GM19463 (cell line): Measurements from ENCODE around the gene LAMTOR4.
A peak's percentile ranks its signal among the peaks of the same experiment; 100 is the strongest.

Experiments
- ATAC-seq: cut with Tn5 transposase; IDR thresholded peaks from one replicate; pipeline ENCODE4 v1.9.1; 2021; ENCODE audit warnings: mild to moderate bottlenecking, moderate library complexity; ENCODE audit not compliant: unreplicated experiment

LAMTOR4 gene

GRCh38 chr7:100152937-100153666, 4.4 kb downstream of the LAMTOR4 start:
- no peak for ATAC-seq

DNA sequence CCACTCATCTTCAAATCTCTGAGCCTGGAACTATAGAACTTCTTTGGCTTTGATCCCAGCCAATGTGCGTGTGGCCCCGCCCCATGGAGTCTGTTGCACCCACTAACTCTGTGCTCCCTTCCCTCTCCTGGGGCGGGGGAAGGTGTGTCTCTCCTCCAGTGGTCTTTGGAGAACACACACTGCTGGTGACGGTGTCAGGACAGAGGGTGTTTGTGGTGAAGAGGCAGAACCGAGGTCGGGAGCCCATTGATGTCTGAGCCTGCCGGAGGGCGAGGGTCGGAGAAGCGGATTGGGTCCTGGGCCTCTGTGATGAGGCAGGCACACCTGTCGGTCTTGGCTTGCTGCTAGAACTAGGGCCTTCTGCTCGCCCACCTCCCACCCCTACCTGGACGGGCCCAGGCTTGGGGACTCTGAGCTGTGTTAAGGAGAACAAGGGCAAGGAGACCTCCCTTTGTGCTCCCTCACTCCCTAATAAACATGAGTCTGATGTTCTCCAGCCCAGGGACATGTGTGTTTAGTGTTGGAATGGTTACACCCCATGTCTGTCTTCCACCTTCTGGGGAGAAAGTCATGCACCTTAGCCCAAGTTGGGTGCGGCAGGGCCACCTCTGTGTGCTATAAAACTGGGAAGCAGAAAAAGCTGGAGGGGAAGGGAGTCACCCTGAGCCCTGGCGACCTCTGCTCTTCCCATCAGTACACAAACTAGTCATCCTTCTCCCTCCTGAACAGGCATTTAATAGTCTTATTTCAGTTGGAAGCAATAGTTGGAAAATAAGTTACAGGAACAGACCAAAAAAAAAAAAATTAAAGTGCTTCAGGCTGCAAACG, 5.2 kb downstream of the LAMTOR4 start:
- ATAC-seq = no peak

GRCh38 chr7:100154651-100155491, 6.2 kb downstream of the LAMTOR4 start:
- no peak for ATAC-seq

DNA sequence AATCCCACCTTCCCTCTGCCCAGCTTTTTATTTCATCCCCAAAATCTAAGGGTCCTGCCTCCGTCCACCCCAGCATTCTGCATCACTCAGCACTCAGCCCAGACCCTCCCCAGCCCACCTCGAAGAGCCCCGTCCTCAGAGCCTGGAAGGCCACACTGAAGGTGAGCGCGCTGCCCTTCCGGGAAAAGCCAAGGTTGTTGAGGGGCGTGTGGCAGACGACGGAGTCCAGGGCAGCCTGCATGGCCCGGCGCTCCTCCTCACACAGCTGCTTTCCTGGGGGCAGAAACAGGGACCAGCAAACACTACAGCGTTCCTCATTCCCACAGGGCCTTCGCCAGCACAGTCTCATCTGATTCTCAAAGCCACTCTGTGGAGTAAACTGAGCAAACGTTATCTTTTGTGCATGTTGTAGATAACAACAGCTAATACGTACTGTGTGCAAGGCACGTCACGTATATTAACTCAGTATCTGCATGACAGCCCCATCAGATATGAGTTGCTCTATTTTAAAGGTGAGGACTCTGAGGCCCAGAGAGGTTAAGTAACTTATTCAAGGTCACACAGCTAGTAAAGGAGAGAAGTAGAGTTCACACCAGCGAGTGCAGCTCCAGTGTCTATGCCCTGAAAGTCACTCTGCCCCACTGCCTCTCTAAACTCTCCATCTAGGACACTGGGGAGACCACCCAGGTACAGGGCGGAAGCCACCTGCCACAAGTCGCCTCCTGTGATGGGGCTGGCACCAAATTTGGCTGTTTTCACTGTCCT, 7.0 kb downstream of the LAMTOR4 start:
- no peak for ATAC-seq

GRCh38 chr7:100156331-100157068, 7.8 kb downstream of the LAMTOR4 start:
- no peak for ATAC-seq

- no peak for ATAC-seq
These were observed 8.3 kb downstream of the LAMTOR4 start for GRCh38 chr7:100157069-100157333.

- no peak for ATAC-seq
These were observed 8.9 kb downstream of the LAMTOR4 start for GRCh38 chr7:100157334-100158228.

DNA sequence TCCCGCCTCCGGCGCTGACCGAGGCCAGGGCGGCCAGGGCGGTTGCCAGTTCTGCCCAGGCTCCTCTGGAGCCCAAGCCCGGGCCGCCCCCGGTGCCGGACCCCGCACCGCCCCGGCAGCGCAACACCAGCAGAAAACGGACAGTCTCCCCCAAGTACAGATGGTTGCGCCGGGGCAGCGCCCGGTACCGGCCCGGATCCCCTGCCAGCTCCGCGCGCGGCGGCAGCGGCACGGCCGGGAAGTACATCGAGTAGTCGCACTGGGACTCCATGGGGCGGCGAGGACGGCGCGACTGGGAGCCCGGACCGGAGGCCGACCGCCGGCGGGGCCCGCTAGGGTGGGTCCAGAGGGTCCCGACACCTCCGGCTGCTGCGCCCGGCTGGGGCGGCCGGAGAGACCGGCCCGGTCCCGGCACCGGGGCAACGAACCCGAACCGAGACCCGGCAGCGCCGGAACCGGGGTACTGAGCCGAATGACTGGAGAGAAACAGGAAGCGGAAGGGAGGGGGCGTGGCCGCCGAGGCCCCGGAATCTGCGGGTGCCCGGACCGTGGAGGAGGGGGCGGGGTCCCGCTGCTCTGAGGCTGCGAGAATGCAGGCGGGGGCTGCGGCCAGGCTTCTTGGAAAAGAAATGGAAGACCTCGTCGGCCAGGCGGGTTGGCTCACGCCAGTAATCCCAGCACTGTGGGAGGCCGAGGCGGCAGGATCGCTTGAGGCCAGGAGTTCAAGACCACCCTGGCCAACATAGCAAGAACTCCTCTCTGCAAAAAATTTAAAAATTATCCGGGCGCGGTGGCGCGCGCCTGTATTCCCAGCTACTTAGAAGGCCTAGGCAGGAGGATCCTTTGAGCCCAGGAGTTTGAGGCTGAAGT, 9.7 kb downstream of the LAMTOR4 start, which contains the start of gene TRAPPC14:
TRAPPC14 (minus strand) TSS at position 495 of the 870 bp plus-strand sequence; CDS start at position 271, 224 bp downstream.
- ATAC-seq = peak; percentile 95

DNA sequence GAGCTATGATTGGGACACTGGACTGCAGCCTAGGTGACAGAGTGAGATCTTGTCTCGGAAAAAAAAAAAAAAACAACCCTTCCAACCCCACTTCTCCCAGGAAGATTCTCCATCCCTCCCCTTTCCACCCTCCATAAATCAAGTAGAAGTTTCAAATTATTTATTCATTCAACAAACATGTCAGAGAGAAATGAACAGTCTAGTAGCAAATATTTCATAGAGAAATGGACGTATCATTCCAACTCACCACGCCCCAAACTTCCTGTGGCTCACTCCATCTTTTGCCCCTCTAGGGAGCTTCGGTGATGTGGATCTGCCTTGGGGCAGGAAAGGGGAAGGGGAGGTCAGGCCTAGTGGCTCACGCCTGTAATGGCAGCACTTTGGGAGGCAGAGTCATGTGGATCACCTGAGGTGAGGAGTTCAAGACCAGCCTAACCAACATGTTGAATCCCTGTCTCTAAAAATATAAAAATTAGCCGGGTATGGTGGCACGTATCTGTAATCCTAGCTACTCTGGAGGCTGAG, 10.4 kb downstream of the LAMTOR4 start:
- no peak for ATAC-seq

- ATAC-seq = no peak
These were observed 11.3 kb downstream of the LAMTOR4 start for GRCh38 chr7:100160067-100160466.

DNA sequence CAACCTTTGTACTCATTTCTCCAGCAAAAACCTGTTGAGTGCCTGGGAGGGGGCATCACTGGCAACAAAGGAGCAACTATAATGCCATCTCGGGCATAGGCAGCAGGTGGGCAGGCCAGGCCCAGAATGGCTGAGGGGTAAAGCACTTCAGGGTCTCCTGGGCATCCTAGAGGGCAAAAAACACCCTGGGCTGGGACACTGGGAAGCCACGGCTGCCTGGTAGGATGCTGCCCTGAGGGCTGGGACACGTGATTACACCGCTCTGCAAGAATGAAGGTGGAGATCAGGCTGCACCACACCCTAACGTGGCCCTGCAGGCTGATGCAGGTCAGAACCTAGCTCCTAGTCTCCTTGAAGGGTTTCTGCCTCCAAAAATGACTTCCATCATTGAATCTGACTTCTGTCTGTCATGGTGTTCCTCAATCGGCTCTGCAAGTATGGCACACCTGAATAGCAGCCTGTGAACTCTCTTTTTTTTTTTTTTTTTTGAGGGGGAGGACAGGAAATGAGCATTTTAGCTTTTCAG, 14.4 kb downstream of the LAMTOR4 start:
- ATAC-seq = no peak

DNA sequence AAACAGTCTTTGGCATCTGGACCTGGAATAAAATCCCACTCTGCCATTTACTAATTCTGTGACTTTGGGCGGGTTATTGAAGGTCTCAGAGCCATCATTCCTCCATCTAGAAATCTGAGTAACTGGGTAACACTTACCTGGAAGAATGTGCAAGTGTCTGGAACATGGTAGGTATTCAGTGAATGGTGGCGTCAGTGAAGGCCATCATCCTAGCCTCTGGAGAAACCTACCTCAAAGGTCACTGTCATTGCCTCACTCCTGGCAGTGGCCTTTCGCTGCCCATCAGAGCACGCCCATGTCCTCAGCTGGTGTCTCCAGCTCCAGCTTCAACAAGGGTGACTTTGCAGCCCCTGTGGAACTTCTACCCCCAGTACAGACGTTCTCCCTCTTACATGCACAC, 15.2 kb downstream of the LAMTOR4 start:
- ATAC-seq = no peak

DNA sequence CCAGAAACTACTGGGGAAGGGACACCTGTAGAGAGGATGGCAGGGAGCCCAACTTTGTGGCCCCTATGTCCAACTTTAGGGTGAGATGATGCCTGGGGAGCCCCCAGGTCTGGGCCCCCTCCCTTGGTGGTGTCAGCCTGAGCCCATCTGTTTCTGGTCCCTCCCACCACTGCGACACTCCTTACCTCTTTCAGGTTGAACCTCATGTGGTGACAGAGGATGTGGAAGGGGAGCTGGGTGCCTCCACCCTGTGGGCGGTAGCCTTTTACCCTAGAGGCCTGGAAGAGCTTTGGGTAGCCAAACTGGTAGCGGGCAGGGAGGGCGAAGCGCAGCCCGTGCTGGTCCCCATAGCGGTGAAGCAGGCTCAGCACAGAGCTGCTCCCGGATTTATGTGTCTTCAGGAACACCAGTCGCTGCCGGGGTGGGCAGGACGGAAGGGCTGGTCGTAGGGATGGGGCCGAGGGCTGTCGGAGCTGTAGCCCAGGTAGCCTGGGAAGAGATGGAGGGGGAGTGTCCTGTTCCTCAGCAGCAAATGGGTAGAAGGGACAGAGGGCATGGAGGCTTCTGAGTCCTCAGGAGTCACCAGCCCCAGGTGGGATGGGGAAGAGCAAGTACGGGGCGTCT, 17.7 kb downstream of the LAMTOR4 start:
- no peak for ATAC-seq

DNA sequence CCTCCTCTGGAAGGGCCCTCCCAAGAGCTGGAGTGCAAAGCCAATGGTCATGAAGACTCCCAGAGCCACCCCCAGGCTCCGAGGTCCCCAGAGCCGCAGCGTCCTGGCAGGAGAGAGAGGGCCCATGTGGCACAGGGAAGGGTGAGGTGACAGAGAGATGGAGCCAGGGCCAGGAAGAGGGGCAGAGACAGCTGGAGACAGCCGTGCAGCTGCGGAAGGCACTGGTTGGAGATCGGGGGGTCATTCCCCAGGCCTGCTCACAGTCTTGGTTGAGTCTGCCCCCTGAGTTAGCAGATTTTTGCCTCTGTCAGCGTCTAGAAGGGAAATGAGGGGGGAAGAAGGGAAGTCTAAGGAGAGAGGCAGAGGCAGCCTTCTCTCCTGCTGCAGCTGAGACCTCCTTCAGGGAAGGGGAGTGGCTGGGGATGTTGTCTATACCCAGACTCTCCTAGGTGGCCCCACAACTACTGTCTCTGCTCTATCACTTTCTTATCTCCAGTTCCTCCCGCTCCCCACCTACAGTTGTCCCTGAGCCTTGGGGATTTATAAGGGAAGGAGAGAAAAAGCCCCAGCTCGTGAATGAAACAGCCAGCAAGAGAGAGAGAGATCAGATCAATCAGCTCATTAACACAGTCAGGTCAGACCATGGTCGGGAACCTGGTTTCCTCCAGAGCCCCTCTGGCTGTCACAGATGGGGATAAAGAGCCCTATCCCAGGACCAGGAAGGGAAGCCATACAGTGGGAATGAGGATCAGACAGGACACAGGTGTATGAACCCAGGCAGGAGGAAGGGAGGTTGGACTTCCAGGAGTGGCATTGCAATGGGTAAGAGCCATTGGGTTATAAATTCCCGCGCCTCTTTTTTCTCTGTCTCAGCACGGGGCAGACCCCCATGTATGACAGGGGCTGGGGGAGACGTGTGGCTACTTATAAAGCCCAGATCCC, 18.5 kb downstream of the LAMTOR4 start:
- ATAC-seq = no peak

DNA sequence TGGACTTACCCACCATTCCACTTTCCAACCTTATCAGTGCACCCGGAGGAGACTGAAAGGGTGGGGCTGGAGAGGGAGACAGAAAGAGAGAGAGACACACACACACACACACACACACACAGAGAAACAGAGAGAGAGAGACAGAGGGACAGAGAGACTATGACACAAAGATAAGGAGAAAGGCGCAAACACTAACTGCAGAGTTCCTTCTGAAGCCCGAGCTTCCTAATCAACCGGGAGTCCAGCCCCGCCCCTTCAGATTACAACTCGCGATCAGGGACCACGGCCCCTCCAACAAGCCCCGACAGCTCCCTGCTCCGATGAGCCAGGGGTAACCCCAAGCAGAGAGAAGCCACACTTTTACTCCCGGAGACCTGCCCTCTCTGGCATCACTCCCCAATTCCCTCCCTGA, 19.2 kb downstream of the LAMTOR4 start:
- ATAC-seq = no peak
